ENCODE results near the gene TOX3.

- TF ChIP-seq POU2F2 (IDR thresholded peaks at IDR 0.05; ENCODE audit: low read depth, low read length) = no peak
- no peak for TF ChIP-seq POLR2AphosphoS5 (IDR thresholded peaks at IDR 0.05; ENCODE audit: low read depth, low read length)
- TF ChIP-seq POLR2A (IDR thresholded peaks at IDR 0.05; ENCODE audit: low read depth, low read length) = no peak
- no peak for TF ChIP-seq PAX5 (IDR thresholded peaks at IDR 0.05; ENCODE audit: insufficient read depth, low read length, severe bottlenecking)
- no peak for TF ChIP-seq TAF1 (IDR thresholded peaks at IDR 0.05; ENCODE audit: low read depth, low read length)
These were observed 30.3 kb upstream of the TOX3 start for GRCh38 chr16:52577130-52577706.

Data from GM12891 (cell line).